NB4 (cell line): ENCODE results near the gene STYXL1.

Experiments used
- TF ChIP-seq, protein P1 (sequence below): IDR thresholded peaks from one replicate; pipeline ENCODE4 v1.5.1; 2012; ENCODE audit warnings: low read depth, low read length
- TF ChIP-seq, protein P2 (sequence below): IDR thresholded peaks from 2 replicates; pipeline ENCODE4 v1.6.1; 2011; ENCODE audit warnings: low read depth, low read length

DNA sequence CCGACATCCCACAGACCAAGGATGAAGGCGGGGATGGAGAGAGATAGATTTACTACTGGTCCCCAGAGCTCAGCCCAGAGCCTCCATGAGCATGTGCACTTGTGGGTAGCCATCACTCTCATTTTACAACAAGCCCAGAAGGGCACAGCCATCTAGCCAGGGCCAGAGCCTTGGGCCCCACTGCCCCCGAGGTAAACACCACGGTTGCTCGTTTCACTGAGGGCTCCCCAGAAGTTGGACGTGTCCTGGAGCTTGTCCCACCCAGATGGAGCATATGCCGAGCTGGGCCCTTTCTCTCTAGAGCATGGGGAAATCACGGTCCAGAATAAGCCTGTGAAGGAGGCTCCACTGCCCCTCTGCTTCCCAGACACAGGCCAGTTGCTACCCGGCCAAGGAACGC is 44.4 kb downstream of the STYXL1 start:
- TF ChIP-seq, protein P1, sequence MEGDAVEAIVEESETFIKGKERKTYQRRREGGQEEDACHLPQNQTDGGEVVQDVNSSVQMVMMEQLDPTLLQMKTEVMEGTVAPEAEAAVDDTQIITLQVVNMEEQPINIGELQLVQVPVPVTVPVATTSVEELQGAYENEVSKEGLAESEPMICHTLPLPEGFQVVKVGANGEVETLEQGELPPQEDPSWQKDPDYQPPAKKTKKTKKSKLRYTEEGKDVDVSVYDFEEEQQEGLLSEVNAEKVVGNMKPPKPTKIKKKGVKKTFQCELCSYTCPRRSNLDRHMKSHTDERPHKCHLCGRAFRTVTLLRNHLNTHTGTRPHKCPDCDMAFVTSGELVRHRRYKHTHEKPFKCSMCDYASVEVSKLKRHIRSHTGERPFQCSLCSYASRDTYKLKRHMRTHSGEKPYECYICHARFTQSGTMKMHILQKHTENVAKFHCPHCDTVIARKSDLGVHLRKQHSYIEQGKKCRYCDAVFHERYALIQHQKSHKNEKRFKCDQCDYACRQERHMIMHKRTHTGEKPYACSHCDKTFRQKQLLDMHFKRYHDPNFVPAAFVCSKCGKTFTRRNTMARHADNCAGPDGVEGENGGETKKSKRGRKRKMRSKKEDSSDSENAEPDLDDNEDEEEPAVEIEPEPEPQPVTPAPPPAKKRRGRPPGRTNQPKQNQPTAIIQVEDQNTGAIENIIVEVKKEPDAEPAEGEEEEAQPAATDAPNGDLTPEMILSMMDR = no peak
- TF ChIP-seq, protein P2, sequence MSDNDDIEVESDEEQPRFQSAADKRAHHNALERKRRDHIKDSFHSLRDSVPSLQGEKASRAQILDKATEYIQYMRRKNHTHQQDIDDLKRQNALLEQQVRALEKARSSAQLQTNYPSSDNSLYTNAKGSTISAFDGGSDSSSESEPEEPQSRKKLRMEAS = no peak
